Esophagus squamous epithelium (tissue), 4 donors: ENCODE data around the gene FAM180A.

Experiments used
- POLR2A ChIP-seq, 4 donors: fragments of 450-650 bp; IDR thresholded peaks; one replicate each; pipeline ENCODE4 v1.6.1; 2017; ENCODE audit warnings: antibody characterized with exemption in 4 of 4, mild to moderate bottlenecking in 4 of 4, moderate library complexity in 3 of 4
- TF ChIP-seq, protein P1 (sequence below), 6 experiments: fragments of 450-650 bp in 4 of 6; fragments of 200-600 bp in 2 of 6; sonication (generic) in 2 of 6; IDR thresholded peaks; one replicate each; pipeline ENCODE4 v1.5.1; 2016 to 2019; ENCODE audit warnings: antibody characterized with exemption in 6 of 6, mild to moderate bottlenecking in 4 of 6, moderate library complexity in 4 of 6

DNA sequence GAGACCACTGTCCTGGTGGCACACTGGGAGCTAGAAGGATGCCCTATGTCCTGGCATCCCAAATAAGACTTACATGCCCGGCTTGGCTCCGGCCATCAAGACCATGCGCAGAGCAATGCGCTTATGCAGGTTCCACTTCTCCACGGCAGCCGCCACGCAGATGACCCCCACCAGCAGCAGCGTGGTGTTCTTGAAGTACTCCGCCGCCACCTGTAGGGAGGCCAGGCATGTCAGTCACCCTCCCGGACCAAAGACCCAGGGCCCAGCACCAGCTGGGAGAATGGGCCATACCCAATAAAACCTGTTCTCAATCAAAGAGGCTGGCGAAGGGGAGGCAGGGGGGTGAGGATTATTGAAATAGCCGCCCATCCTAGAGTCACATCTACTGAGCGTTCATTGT is 40.6 kb downstream of the FAM180A start:
- TF ChIP-seq, protein P1, sequence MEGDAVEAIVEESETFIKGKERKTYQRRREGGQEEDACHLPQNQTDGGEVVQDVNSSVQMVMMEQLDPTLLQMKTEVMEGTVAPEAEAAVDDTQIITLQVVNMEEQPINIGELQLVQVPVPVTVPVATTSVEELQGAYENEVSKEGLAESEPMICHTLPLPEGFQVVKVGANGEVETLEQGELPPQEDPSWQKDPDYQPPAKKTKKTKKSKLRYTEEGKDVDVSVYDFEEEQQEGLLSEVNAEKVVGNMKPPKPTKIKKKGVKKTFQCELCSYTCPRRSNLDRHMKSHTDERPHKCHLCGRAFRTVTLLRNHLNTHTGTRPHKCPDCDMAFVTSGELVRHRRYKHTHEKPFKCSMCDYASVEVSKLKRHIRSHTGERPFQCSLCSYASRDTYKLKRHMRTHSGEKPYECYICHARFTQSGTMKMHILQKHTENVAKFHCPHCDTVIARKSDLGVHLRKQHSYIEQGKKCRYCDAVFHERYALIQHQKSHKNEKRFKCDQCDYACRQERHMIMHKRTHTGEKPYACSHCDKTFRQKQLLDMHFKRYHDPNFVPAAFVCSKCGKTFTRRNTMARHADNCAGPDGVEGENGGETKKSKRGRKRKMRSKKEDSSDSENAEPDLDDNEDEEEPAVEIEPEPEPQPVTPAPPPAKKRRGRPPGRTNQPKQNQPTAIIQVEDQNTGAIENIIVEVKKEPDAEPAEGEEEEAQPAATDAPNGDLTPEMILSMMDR (IDR thresholded peaks at IDR 0.05): no peak
- no peak for TF ChIP-seq POLR2A (IDR thresholded peaks at IDR 0.05)
